Subcutaneous adipose tissue (tissue), 4 donors: Measurements from ENCODE around the gene CEP43. TPM values are rescaled to one million over a fixed set of nuclear protein-coding genes. Genes with fewer than 3 reads are reported as not detected.

Experiments used
- total RNA-seq, 4 donors: library from RNA; depleted of rRNA; stranded (reverse); fragments of >200 nt; gene quantifications; one replicate each; pipeline ENCODE4 v1.1.0, GENCODE V29; 2016
- TF ChIP-seq, protein P1 (sequence below): fragments of 450-650 bp; IDR thresholded peaks from one replicate; pipeline ENCODE4 v1.5.1; 2016; ENCODE audit warnings: low read depth, mild to moderate bottlenecking, control low read depth, antibody characterized with exemption, moderate library complexity

CEP43 gene
- total RNA-seq, 4 donors from 2014 or later, result 7.3 to 16.2 (median 10.1) TPM

DNA sequence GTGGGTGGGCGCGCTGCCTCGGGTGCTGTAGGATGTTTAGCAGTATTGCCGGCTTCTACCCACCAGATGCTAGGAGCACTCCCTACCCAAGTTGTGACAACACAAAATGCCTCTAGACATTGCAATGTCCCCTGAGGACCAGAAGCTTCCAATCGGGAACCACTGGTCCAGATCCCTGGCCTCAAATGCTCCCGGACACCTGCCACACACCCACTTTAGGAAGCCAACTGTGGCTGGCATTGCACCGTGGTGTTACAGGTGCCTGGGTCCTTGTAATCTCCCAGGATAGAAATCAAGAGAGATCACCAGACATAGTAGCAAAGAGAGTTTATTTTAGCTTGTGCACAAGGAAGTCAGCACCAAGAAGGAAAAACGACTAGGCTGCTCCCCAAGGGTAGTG lies 27.9 kb upstream of the CEP43 start:
- TF ChIP-seq, protein P1, sequence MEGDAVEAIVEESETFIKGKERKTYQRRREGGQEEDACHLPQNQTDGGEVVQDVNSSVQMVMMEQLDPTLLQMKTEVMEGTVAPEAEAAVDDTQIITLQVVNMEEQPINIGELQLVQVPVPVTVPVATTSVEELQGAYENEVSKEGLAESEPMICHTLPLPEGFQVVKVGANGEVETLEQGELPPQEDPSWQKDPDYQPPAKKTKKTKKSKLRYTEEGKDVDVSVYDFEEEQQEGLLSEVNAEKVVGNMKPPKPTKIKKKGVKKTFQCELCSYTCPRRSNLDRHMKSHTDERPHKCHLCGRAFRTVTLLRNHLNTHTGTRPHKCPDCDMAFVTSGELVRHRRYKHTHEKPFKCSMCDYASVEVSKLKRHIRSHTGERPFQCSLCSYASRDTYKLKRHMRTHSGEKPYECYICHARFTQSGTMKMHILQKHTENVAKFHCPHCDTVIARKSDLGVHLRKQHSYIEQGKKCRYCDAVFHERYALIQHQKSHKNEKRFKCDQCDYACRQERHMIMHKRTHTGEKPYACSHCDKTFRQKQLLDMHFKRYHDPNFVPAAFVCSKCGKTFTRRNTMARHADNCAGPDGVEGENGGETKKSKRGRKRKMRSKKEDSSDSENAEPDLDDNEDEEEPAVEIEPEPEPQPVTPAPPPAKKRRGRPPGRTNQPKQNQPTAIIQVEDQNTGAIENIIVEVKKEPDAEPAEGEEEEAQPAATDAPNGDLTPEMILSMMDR, result no peak

DNA sequence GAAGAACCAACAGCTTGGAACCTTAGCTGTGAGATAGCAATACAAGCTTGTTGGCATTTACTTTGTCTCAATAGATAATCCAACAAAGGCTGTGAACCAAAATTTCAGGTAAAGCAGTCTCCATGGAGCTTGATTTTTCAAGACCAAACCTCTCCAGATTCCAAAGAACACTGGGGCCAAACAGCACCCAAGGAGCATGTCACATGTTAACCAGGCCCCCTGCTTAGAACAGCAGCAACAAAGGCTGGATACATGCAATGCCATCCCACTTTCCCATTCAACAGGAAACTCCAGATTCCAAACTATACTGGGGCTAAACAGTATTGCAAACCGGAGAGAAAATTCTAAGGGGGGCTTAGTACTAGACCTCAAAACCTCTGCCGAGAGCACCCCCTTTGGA lies 27.1 kb upstream of the CEP43 start:
- TF ChIP-seq, protein P1, result no peak

DNA sequence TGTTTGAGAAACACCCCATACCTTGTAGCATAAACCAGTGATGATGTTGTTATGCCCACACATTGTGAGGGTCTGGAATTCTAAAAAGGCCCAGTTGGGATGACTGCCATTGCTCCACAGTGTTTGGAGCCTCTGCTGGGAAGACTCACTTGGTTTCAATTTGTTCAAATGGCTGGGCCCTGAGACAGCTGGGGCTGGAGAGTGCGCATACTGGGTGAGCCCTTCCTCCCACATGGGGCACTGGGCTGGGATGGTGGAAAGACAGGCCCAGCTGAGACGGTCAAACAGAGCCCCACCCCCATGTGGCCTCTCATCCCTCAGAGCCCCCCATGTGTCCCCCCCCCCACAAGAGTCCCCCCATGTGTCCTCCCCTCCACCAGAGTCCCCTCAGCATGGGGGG lies 22.6 kb upstream of the CEP43 start:
- TF ChIP-seq, protein P1, result no peak

DNA sequence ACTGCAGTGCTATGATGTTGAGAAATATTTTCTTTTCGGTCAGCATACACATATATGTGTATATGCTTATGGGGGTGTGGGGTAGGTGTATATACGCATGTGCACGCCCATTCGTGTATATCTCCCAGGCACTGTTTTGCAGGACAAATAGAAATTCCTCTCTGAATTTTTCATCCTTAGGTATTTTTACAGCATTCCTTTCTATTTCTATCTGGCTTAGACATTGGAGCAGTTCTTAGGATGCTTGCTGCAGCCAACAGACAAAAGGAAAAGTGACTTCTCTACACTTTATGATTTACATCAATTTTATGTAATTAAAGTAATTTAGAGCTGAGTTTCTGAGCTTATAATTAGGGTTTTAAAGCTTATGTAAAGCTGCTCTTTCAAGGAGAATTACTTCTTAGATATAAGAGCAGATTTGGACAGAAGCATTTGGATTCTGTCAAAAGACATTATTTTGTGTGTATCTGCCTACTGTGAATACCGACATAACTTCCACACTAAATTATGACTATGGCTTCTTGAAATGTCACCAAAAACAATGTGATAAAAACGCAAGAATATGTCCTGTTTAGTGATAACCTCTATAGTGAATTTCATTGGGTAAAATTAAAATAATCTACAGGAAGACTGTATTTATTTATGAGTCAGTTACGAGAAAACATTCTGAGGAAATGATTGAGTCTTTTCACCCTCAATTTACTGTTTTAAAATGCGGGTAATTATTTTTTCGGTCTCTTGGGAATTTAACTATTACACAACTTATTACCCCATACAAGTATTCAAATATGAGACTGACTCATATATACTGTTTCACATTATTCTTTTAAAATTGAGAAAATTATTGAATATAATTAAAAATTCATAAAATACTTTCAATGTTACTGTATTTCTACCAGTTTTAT lies 21.3 kb upstream of the CEP43 start:
- TF ChIP-seq, protein P1, result no peak

DNA sequence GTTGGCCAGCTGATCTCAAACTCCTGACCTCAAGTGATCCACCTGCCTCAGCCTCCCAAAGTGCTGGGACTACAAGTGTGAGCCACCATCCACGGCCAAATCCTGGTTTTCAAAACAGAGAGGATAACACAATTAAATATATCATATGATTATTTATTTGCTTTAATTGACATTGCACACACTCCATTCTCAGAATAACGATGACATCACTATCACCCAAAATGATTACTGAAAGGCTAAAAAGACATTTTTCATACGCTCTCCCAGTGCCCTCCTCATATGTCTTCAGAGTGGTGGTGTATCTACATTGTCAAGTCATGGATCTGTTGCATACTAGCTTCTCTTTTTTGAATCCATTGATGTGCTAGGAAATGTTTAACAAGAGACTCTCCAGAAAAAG lies 18.5 kb upstream of the CEP43 start:
- TF ChIP-seq, protein P1, result no peak

DNA sequence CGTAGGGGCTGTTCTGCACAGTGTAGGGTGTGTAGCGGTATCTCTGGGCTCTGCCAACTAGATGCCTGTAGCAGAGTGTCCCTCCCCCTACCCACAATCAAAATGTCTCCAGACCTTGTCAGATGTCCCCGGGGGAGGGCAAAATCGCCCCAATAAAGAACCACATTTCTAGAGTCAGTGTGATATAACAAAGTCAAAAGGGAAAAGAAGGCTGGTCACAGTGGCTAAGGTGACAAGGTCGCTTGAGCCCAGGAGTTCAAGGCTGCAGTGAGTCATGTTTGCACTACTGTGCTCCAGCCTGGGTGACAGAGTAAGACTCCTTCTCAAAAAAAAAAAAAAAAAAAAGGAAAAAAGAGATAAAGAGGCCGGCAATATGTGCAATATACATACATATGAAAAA lies 11.7 kb upstream of the CEP43 start:
- TF ChIP-seq, protein P1, result no peak

DNA sequence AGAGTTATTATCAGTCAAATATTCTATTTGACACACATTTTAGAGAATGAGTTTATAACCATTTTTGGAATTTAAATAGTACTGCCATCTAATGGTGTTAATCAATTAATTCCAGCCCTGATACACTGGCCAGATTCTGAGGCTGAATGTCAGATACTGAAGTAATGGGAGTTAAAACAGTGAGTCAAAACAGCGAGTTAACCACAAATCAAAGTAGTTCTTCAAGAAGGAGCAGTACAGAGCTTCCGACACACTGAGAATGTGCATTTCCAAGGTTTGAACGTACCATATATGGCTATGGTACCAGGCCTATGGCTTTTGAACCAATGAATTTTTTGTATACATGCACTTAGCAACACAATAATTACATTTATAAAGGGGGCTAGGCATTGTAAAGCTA lies 11.3 kb upstream of the CEP43 start:
- TF ChIP-seq, protein P1, result no peak
